Neural crest cell (in vitro differentiated cells): ENCODE data around the gene CYFIP2. TPM values are rescaled to one million over a fixed set of nuclear protein-coding genes. Genes with fewer than 3 reads are reported as not detected.

ENCODE experiments used
- DNase-seq: peaks from one replicate; pipeline ENCODE4 v3.0.0; 2021; ENCODE audit warnings: low read depth, mixed read lengths, low spot score
- H3K27ac Mint-ChIP-seq: one replicate; pipeline ENCODE4 v1.8.0; 2021; ENCODE audit warnings: mild to moderate bottlenecking, mixed read lengths; ENCODE audit not compliant: unreplicated experiment
- H3K27me3 Mint-ChIP-seq: 2 replicates; pipeline ENCODE4 v1.8.0; 2021; ENCODE audit warnings: low read depth, mild to moderate bottlenecking, mixed read lengths
- H3K36me3 Mint-ChIP-seq: 2 replicates; pipeline ENCODE4 v1.8.0; 2021; ENCODE audit warnings: low read depth, mild to moderate bottlenecking, mixed read lengths
- H3K4me1 Mint-ChIP-seq: 2 replicates; pipeline ENCODE4 v1.8.0; 2021; ENCODE audit warnings: mixed read lengths
- H3K4me3 Mint-ChIP-seq: one replicate; pipeline ENCODE4 v1.8.0; 2021; ENCODE audit warnings: mild to moderate bottlenecking, mixed read lengths
- H3K9me3 Mint-ChIP-seq: 2 replicates; pipeline ENCODE4 v1.8.0; 2021; ENCODE audit warnings: mixed read lengths
- total RNA-seq: library from RNA; stranded (reverse); gene quantifications from 2 replicates; pipeline ENCODE4 v1.2.1, GENCODE V29; 2021
- TF ChIP-seq, protein P1 (sequence below): fragments of 200-600 bp; sonication (generic); conservative IDR thresholded peaks from 2 replicates; pipeline ENCODE4 v1.5.0; 2021; ENCODE audit warnings: antibody characterized with exemption, mild to moderate bottlenecking

CYFIP2 gene
- total RNA-seq, 1 donor from 2014 or later, result 76.6 TPM

DNA sequence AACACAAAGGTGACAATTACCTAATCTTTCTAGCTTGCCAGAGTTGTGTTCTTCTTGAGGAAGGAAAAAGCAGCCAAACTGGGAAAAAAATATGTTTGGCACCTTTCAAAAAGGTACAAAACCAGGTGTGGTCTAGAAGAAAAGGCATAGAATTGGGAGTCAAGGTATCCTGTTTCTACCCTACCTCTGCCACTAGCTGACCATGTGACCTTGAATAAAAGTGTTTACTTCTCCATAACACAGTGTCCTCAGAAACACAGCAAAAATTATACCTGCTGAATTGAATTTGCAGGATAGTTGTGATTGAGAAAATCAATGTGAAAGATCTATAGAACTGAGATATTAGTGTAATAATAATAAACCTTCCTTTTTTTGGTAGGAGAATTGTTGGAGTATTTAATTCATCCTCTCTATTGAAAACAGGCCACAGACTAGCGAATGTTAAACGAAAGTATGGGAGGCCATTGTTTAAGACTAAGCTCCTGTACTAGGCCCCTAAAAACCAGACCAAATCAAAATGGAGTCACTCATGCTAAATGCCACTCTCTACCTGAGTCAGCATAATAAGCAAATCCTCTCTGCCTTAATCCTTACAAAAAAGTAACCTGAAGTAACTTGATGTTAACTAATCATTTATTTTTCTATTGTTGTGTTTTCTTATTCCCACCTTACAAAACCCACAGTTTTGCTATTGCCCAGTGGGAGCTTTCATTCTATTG is 12.6 kb downstream of the CYFIP2 start:
- no peaks in the 10 kb centered on the region for H3K36me3 Mint-ChIP-seq

DNA sequence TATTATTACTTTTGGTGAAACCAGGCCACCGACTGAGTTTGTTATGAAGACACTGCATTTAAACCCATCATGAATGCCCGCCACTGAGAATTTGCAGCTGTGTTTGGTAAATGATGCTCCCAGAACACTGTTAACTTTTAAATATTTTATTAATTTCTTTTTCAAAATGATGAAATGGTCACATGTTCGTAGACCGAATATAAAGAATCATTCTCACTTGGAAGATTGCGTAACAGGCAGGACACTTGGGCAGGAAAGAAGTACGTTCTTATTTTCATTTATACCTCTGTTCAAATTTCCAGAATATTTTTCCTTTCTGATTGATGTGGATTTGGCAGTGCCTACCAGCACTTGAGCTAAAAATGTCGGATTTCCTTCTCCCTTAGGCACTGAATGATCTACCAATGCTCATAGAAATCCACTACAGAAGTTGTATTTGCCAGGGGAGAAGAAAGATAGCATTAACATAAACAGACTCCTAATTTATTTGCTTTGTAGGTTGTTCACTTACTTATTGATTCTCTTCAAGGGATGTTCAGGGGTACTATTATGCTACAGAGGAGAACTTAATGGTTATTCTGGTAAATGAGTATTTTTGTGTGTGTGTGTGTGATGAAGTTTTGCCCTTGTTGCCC is 13.8 kb downstream of the CYFIP2 start:
- H3K27me3 Mint-ChIP-seq, result no peaks in the 10 kb centered on the region
- H3K4me1 Mint-ChIP-seq, result no peaks in the 10 kb centered on the region
- TF ChIP-seq, protein P1, sequence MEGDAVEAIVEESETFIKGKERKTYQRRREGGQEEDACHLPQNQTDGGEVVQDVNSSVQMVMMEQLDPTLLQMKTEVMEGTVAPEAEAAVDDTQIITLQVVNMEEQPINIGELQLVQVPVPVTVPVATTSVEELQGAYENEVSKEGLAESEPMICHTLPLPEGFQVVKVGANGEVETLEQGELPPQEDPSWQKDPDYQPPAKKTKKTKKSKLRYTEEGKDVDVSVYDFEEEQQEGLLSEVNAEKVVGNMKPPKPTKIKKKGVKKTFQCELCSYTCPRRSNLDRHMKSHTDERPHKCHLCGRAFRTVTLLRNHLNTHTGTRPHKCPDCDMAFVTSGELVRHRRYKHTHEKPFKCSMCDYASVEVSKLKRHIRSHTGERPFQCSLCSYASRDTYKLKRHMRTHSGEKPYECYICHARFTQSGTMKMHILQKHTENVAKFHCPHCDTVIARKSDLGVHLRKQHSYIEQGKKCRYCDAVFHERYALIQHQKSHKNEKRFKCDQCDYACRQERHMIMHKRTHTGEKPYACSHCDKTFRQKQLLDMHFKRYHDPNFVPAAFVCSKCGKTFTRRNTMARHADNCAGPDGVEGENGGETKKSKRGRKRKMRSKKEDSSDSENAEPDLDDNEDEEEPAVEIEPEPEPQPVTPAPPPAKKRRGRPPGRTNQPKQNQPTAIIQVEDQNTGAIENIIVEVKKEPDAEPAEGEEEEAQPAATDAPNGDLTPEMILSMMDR, result no peak
- H3K36me3 Mint-ChIP-seq, result no peaks in the 10 kb centered on the region
- no peaks in the 10 kb centered on the region for H3K9me3 Mint-ChIP-seq
- H3K27ac Mint-ChIP-seq, result no peak overlapping the region
- no peak for DNase-seq
- H3K4me3 Mint-ChIP-seq, result no peak overlapping the region

More for the DNA sequence above, 12.6 kb downstream of the CYFIP2 start:
- Mint-ChIP-seq H3K27ac (no peak overlapping the region), H3K4me1 (no peaks in the 10 kb centered on the region), H3K4me3 (no peak overlapping the region), H3K9me3 (no peaks in the 10 kb centered on the region), H3K27me3 (no peaks in the 10 kb centered on the region)
- DNase-seq, result no peak
- TF ChIP-seq, protein P1, result no peak

DNA sequence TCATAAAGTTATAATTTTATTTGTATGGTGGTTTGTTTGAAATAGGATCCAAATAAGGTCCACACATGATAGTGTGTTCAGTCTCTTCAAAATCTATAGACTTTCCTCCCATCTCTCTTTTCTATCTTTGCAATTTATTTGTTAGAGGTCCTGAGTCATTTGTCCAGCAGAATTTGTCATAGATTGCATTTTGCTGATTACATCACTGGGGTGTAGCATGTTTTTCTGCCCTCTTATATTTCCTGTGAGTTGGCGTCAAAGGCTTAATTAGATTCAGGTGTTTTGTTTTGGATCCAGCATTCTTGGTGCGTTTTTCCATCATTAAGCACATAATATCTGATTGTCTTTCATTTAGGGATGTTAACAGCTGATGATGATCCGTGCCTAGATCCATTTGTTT is 15.0 kb downstream of the CYFIP2 start:
- Mint-ChIP-seq H3K27me3 (no peaks in the 10 kb centered on the region), H3K4me1 (no peaks in the 10 kb centered on the region), H3K36me3 (no peaks in the 10 kb centered on the region), H3K9me3 (no peaks in the 10 kb centered on the region), H3K4me3 (no peak overlapping the region), H3K27ac (no peak overlapping the region)
- DNase-seq, result no peak
- TF ChIP-seq, protein P1, result no peak

- Mint-ChIP-seq H3K27ac (no peak overlapping the region), H3K27me3 (no peaks in the 10 kb centered on the region), H3K36me3 (no peaks in the 10 kb centered on the region), H3K4me3 (no peak overlapping the region), H3K9me3 (no peaks in the 10 kb centered on the region), H3K4me1 (no peaks in the 10 kb centered on the region)
- DNase-seq, result no peak
- TF ChIP-seq, protein P1, result no peak
Observed at GRCh38 chr5:157282150-157282549, 16.2 kb downstream of the CYFIP2 start.

DNA sequence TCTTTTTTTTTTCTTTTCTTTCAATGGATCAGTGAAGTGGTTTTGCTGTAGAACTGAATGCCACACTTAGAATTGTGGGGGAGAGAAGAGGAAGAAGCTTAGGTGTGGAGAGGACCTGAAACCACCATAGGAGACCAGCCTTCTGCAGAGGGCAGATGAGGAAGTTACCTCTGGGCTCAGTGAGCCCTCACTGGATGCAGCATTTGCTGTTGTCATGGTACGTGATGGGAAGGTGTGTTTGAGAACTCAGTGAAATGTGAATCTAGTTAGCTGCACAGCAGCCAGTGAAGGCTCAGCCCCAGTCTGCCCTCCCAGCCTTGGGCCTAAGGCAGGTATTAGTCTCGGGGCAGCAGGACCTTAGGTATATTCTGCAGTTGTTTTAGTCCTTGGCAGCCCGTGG is 17.5 kb downstream of the CYFIP2 start:
- H3K27ac Mint-ChIP-seq, result no peak overlapping the region
- no peaks in the 10 kb centered on the region for H3K9me3 Mint-ChIP-seq
- no peaks in the 10 kb centered on the region for H3K36me3 Mint-ChIP-seq
- no peak for DNase-seq
- H3K27me3 Mint-ChIP-seq, result no peaks in the 10 kb centered on the region
- H3K4me1 Mint-ChIP-seq, result no peaks in the 10 kb centered on the region
- TF ChIP-seq, protein P1, result no peak
- no peak overlapping the region for H3K4me3 Mint-ChIP-seq
